ENCODE results near the gene TSPAN31.

Gene TSPAN31

DNA sequence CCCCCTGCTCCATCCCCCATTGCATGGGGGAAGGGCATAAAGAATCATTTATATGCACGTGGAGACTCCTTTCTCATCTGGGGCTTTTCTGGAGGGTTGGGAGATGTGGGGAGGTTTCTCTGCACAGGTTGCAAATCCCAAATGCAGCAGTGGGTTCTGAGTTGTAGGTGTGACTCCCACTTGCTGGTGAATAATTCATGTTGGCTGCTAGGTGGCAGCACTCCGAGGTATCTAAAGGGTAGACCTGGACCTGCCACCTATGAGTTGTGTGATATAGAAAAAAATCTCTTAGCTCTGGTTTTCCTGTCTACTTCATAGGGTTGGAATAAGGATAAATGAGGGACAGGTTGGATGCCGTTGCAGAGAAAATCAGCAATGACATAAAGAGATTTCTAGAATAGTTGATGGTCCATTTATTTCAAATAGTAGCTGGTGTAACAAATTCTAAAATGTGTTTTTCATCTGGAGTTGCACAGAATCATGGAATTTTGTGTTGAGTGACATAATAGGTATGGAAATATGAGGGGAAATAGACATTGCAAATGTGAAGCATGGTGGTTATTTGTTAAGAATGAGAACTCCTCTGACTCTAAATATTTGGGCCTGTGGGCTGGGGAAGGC lies 14.6 kb downstream of the TSPAN31 start:
- TF ChIP-seq GATA2 (IDR thresholded peaks at IDR 0.05; ENCODE audit: low read depth, low read length) (no peak), GATA3 (IDR thresholded peaks at IDR 0.05; ENCODE audit: low read depth, low read length) (no peak)

DNA sequence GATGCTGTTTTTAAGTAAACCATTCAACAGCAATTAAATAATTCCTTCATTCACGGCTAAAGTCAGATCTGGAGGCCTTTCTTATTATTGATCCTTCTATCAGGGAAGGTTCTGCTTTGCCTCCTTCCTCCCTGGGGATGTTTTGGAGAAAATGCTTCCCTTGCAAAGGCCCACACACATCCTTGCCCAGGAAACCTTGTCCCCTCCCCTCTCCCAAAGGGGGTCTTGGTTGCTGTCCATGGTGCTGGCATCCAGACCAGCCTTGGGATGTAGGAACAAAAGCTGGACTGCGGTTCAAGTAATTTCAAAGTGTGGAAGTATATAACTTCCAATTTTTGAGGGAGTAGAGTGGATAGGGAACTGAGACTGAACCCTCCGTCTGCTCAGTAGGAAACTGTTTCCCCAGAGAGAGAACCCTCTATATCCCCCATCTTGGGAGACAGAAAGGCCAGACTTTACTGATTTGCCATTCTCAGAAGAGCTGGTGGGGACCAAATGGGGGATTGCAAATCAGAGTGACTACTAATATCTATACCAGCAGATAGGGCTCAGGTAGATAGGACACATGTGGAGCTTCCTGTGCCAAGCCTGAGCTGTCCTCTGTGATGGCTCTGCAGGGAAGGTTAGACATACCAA lies 15.6 kb downstream of the TSPAN31 start:
- TF ChIP-seq GATA3 (IDR thresholded peaks at IDR 0.05; ENCODE audit: low read depth, low read length) (no peak), GATA2 (IDR thresholded peaks at IDR 0.05; ENCODE audit: low read depth, low read length) (no peak)

DNA sequence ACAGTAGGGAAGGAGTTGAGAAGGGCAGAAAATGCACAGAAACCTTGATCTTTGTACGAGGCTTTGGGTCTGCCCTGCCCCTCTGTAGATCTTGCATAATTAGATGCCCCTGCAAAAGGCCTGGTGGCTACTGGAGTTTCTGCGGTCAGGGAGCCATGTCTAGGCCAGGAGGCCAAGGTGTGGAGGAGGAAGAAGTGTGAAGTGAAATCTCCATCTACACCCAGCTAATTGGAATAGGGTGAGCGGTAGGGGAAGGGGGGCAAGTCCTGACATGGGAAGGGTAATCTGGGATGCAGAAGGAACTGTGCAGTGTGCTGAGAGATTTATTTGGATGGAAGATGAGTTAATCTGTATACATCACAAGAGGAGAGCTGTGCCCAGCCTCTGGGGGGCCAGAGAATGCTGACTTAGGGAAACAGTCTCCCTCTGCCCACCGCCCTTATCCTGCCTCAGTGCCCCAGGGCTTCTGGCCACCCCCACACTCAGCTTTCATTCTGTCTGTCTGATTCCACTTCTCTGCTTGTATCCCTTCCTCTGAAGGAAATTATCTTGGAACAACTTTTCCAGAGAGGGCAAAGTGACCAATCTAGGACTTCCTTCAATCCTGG lies 16.7 kb downstream of the TSPAN31 start:
- TF ChIP-seq GATA3 (IDR thresholded peaks at IDR 0.05; ENCODE audit: low read depth, low read length) (no peak), GATA2 (IDR thresholded peaks at IDR 0.05; ENCODE audit: low read depth, low read length) (no peak)

DNA sequence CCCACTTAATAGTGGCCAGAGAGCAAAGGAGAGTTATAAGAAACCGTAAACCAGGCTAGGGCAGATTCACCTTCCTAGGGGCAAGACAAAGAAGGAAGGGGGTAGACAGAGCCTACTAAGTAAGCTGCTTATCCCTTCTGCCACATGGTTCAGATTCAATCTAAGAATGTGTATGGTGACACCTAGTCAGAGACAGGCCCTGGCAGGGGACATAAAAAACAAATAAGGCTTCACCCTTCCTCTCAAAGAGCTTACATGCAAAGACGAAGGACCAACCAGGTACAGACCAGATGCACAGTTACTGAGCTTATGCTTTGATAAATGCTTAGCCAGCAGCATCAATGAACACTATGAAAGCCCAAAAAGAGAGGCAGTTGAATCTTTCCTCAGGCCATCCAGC lies 17.6 kb downstream of the TSPAN31 start:
- no peak for TF ChIP-seq GATA3 (IDR thresholded peaks at IDR 0.05; ENCODE audit: low read depth, low read length)
- TF ChIP-seq GATA2 (IDR thresholded peaks at IDR 0.05; ENCODE audit: low read depth, low read length): no peak

DNA sequence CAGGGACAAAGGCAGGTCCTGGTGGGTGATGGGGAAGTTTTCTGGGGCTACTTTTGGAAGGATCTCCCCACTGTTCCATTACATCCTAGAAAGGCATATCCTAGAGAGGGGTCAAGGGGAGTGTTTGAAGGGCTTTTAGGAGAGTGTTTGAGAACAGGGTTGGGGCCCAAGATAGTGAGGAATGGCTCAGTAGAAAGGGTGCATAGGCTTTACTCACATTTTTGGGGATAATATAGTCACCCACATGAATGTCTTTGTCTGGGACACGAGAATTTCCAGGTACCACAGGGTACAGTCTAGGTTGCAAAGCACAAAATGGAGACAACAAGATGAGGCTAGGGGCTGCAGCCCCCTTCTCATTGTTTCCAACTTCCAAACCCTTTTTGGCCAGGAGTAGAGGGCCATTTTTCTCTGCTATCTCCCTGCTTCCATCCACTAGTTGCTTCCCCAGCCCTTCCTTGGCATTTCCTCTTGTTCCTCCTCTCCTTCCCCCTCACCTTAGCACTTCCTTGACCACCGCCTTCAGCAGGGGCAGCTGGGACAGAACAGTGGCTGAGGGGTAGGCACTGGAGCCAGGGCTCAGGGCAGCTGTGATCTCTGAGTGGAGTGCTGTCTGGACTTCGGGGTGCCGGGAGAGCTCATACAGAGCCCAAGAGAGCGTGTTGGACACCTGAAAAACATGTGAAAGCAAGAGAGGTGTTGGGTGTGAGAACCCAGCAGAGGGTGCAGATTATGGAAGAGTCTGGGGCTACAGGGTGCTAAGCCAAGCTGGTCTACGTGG lies 19.2 kb downstream of the TSPAN31 start:
- TF ChIP-seq GATA3 (IDR thresholded peaks at IDR 0.05; ENCODE audit: low read depth, low read length) (no peak), GATA2 (IDR thresholded peaks at IDR 0.05; ENCODE audit: low read depth, low read length) (no peak)

DNA sequence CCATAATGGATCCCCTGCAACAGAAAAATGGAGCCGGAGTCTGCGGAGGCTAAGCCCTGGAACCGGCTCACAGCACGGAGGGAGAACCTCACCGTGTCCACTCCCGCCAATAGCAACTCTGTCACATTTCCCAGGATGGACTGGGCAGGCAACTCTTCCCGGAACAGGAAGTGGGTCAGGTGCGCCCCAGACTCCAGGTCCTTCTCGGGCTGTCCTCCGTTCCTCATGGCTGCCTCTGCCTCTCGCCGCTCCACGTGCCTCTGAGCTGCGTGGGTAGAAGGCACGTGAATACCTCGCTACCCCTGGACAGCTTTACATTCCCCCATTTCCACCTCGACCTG lies 19.8 kb downstream of the TSPAN31 start:
- no peak for TF ChIP-seq GATA3 (IDR thresholded peaks at IDR 0.05; ENCODE audit: low read depth, low read length)
- no peak for TF ChIP-seq GATA2 (IDR thresholded peaks at IDR 0.05; ENCODE audit: low read depth, low read length)

DNA sequence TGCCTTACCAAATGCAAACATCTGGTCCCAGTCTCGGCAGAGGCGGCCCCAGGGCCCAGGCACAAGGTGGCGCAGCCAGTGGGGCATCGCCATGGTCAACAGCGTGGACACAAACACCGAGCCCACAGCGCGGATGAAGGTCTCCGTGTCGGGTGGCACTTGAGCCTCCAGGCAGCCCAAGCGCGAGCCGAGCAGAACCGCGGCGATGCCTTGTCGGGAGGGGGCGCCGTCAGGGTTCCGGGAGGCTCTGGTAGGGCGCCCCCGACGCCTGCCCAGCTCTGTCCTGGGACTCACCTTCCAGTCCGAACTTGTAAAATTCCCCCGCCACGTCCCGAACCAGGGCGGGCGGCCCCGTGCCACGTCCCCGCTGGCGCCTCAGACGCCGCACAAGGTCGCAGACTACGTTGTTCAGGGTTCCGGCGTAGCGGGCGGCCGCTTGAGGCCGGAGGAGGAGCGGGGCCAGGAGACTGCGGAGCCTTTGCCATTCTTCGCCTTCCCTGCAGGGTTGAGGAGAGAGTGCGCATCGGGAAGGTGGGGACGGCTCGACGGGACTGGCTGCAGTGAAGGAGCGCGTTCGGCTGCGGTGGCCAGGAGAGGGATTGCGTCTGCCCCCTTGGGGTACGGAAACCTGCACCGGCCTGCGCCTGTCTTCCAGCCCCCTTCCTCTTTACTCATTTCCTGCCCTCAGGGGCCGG lies 20.3 kb downstream of the TSPAN31 start:
- TF ChIP-seq GATA2 (IDR thresholded peaks at IDR 0.05; ENCODE audit: low read depth, low read length): no peak
- TF ChIP-seq GATA3 (IDR thresholded peaks at IDR 0.05; ENCODE audit: low read depth, low read length): no peak

DNA sequence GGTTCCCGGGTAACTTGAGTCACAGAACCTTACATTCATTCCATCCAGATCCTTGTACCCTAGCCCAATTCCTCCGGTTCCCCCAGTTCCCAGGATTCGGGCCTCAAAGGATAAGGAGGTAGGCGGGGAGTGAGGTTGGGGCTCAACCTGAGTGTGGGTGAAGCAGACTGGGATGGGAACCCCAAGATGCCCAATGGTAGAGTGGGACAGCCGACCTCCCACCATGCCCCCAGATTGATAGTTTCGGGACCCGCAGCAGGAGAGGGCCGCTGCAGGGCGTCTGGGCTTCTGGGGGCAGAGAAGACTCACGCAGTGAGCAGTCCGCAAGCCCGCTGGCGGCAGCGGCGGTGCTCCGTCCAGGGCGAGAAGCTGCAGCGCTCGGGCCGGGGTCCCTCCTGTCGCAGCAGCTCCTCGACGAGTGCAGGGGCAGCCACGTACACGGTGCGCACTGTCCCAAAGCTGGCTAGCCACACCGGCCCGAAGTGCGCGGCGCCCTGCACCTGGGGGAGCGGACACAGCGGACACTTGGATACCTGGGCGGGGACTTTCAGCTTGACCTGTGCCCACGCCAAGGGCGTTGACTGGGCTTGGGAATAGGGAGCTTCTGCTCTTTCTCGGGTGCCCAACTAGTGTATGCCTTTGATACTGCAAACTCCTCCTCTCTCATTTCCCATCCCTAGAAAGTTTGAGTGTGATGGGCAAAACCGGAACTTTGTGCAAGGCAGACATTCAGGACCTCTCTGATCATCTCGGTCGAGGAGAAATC lies 21.0 kb downstream of the TSPAN31 start:
- no peak for TF ChIP-seq GATA2 (IDR thresholded peaks at IDR 0.05; ENCODE audit: low read depth, low read length)
- no peak for TF ChIP-seq GATA3 (IDR thresholded peaks at IDR 0.05; ENCODE audit: low read depth, low read length)

DNA sequence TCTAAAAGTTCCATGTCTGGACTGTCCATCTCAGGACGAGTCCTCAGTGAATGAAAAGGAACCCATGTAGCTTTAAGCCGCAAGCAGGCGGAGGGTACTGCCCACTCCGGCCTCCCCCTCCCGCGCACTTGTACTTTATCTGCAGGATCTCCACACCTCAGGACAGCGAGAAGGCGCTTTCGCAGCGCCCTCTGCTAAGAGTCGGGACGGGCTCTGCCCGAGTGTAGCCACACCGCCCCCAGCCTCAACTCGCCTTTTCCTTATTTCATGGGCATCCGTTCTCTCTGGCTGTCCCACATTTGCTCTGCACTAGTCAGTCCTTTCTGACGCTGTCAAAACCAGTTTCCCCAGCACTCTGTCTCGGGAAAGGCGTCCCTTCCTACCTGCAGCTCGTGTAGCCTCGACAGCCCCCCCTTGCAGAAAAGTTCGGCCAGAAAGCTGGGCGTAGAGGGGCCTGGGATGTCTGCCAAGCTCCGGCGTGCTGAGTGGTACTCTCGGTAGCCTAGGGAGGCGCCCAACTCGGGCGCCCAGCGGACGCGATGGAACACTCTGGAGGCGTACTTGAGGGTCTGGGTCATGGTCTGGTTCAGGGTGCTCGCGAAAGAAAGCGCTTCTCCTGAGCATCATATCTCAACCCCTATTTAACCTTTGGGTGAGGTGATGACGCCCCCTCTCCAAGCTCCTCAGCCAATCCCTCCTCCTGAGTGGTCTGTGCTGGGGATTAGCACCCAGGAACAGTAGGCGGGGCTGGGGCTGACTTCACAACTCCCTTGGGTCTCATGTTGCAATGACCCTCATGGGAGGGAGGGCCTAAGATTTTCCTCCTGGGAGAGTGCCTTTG lies 21.8 kb downstream of the TSPAN31 start, which contains the start of gene CYP27B1:
Gene CYP27B1 (minus strand): TSS at position 615 of the 841 bp plus-strand sequence. CDS start 37 bp downstream, at position 578.
- TF ChIP-seq GATA3 (IDR thresholded peaks at IDR 0.05; ENCODE audit: low read depth, low read length): no peak
- peak; percentile 85 for TF ChIP-seq GATA2 (IDR thresholded peaks at IDR 0.05; ENCODE audit: low read depth, low read length)

DNA sequence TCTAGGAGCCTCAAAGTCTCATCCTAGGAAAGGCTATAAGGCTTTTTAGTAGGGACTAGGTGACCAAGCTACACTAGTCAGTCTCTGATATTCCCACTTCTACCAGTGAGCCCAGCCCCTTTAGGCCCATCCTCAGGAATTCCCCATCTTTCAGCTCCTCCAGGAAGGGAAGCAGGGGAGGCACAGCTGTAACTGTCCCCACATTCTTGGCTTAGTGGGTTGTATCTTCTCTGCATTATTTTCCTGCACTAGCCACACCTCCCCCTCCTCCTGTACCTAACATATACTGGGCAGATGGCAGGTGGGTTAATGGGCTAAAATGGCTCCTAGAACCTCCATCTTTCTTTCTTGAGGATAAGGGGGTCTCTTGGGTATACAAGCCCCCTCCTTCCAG lies 22.5 kb downstream of the TSPAN31 start:
- TF ChIP-seq GATA3 (IDR thresholded peaks at IDR 0.05; ENCODE audit: low read depth, low read length) (no peak), GATA2 (IDR thresholded peaks at IDR 0.05; ENCODE audit: low read depth, low read length) (no peak)

DNA sequence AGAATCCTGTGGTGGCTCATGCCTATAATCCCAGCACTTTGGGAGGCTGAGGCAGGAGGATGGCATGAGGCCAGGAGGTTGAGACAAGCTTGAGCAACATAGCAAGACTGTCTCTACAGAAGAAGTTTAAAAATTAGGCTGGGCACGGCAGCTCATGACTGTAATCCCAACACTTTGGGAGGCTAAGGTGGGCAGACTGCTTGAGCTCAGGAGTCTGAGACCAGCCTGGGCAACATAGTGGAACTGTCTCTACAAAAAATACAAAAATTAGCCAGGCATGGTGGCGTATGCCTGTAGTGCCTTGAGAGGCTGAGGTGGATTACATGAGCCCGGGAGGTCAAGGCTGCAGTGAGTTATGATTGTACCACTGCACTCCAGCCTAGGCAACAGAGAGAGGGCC lies 23.0 kb downstream of the TSPAN31 start:
- no peak for TF ChIP-seq GATA3 (IDR thresholded peaks at IDR 0.05; ENCODE audit: low read depth, low read length)
- no peak for TF ChIP-seq GATA2 (IDR thresholded peaks at IDR 0.05; ENCODE audit: low read depth, low read length)

DNA sequence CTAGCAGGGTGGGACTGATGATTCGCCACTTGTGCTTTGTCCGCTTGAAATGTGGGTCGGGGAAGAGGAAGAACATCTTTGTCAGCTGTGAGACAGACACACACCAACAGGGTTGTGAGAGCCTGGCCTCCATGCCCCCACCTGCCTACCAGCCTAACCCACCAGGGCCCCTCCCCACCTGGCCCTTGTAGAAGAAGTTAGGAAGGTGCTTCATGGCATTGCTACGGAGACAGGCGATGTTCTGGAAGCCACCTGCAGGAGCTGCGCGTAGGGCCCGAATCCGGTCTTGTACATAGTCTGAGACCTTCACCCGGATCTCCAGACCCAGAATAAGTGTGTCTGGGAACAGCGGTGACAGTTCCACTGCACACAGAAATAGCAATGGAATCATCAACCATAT lies 24.8 kb downstream of the TSPAN31 start:
- TF ChIP-seq GATA3 (IDR thresholded peaks at IDR 0.05; ENCODE audit: low read depth, low read length) (no peak), GATA2 (IDR thresholded peaks at IDR 0.05; ENCODE audit: low read depth, low read length) (no peak)
